ENCODE results near the gene CCDC136.

CCDC136 gene

GRCh38 chr7:128774029-128774689 is 17.6 kb upstream of the CCDC136 start:
- H4K8ac ChIP-seq (ENCODE audit: low read depth, low read length), result no peak overlapping the region
- H3K4me1 ChIP-seq (ENCODE audit: control insufficient read depth in 1 of 2, insufficient read depth in 2 of 2, low read length in 2 of 2), result no peaks in the 10 kb centered on the region
- peaks cover 6% of the 10 kb centered on the region for H3K9me3 ChIP-seq (ENCODE audit: insufficient read depth, low read depth, low read length)
- H3K9ac ChIP-seq (ENCODE audit: low read length), result no peak overlapping the region
- no peaks in the 10 kb centered on the region for H3K79me1 ChIP-seq (ENCODE audit: low read length)
- H3K18ac ChIP-seq (ENCODE audit: low read length), result no peak overlapping the region
- no peak overlapping the region for H4K91ac ChIP-seq (ENCODE audit: low read depth, low read length)
- no peak overlapping the region for H2BK5ac ChIP-seq (ENCODE audit: low read depth, low read length, poor library complexity)
- H2BK12ac ChIP-seq (ENCODE audit: low read length), result no peak overlapping the region
- H2BK120ac ChIP-seq (ENCODE audit: insufficient read depth, low read length, poor library complexity), result no peak overlapping the region
- WGBS (ENCODE audit: extremely low coverage, insufficient coverage, insufficient read length), result no CpG with 5 or more reads among the region's 13 CpGs
- H2AFZ ChIP-seq (ENCODE audit: insufficient read depth, low read length, poor library complexity), result no peak overlapping the region
- no peak overlapping the region for H3K14ac ChIP-seq (ENCODE audit: low read length)
- H3K4ac ChIP-seq (ENCODE audit: low read depth, low read length), result no peak overlapping the region
- no peak overlapping the region for H2AK5ac ChIP-seq (ENCODE audit: low read length)
- no peaks in the 10 kb centered on the region for H3K79me2 ChIP-seq (ENCODE audit: control insufficient read depth, insufficient read depth, low read length, poor library complexity)
- DNase-seq, result no peak
- H3K23ac ChIP-seq (ENCODE audit: low read length), result no peak overlapping the region
- H3K4me2 ChIP-seq (ENCODE audit: low read length), result no peak overlapping the region
- H3K27ac ChIP-seq (ENCODE audit: low read depth, low read length), result no peak overlapping the region
- no peak overlapping the region for H3K4me3 ChIP-seq (ENCODE audit: low read depth, low read length)
- no peak overlapping the region for H4K12ac ChIP-seq (ENCODE audit: low read depth, low read length)
- no peaks in the 10 kb centered on the region for H3K27me3 ChIP-seq (ENCODE audit: insufficient read depth, low read length)
- peaks cover 10 to 34% of the 10 kb centered on the region in 2 experiments for H3K36me3 ChIP-seq (ENCODE audit: control insufficient read depth in 1 of 2, insufficient read depth in 2 of 2, low read length in 2 of 2)

GRCh38 chr7:128774921-128775320 is 16.8 kb upstream of the CCDC136 start:
- no peak for DNase-seq

GRCh38 chr7:128775744-128776474 is 15.9 kb upstream of the CCDC136 start, which contains the start of gene OPN1SW:
Gene OPN1SW, minus strand, starts transcription at chr7:128775794. Its CDS starts 13 bp downstream, at chr7:128775781.
- peak in 1 of 2 donors; percentile 19 for DNase-seq
- H3K9ac ChIP-seq (ENCODE audit: low read length), result no peak within 1 kb of the TSS
- no CpG with 5 or more reads among the region's 4 CpGs for WGBS (ENCODE audit: extremely low coverage, insufficient coverage, insufficient read length)
- no peak within 1 kb of the TSS for H2BK5ac ChIP-seq (ENCODE audit: low read depth, low read length, poor library complexity)
- no peak within 1 kb of the TSS for H3K23ac ChIP-seq (ENCODE audit: low read length)
- H2AK5ac ChIP-seq (ENCODE audit: low read length), result no peak within 1 kb of the TSS
- H3K4me1 ChIP-seq (ENCODE audit: control insufficient read depth in 1 of 2, insufficient read depth in 2 of 2, low read length in 2 of 2), result no peaks in the 10 kb centered on the region
- H3K27ac ChIP-seq (ENCODE audit: low read depth, low read length), result no peak within 1 kb of the TSS
- H2BK120ac ChIP-seq (ENCODE audit: insufficient read depth, low read length, poor library complexity), result no peak within 1 kb of the TSS
- H4K12ac ChIP-seq (ENCODE audit: low read depth, low read length), result no peak within 1 kb of the TSS
- no peak within 1 kb of the TSS for H3K14ac ChIP-seq (ENCODE audit: low read length)
- no peak within 1 kb of the TSS for H3K4me3 ChIP-seq (ENCODE audit: low read depth, low read length)
- no peak within 1 kb of the TSS for H3K4ac ChIP-seq (ENCODE audit: low read depth, low read length)
- H3K79me1 ChIP-seq (ENCODE audit: low read length), result no peaks in the 10 kb centered on the region
- H3K36me3 ChIP-seq (ENCODE audit: control insufficient read depth in 1 of 2, insufficient read depth in 2 of 2, low read length in 2 of 2), result peaks cover 10 to 22% of the 10 kb centered on the region in 2 experiments
- no peak within 1 kb of the TSS for H3K4me2 ChIP-seq (ENCODE audit: low read length)
- no peak within 1 kb of the TSS for H4K91ac ChIP-seq (ENCODE audit: low read depth, low read length)
- no peaks in the 10 kb centered on the region for H3K79me2 ChIP-seq (ENCODE audit: control insufficient read depth, insufficient read depth, low read length, poor library complexity)
- no peak within 1 kb of the TSS for H3K18ac ChIP-seq (ENCODE audit: low read length)
- H3K27me3 ChIP-seq (ENCODE audit: insufficient read depth, low read length), result no peaks in the 10 kb centered on the region
- peaks cover 6% of the 10 kb centered on the region for H3K9me3 ChIP-seq (ENCODE audit: insufficient read depth, low read depth, low read length)
- no peak within 1 kb of the TSS for H2AFZ ChIP-seq (ENCODE audit: insufficient read depth, low read length, poor library complexity)
- H2BK12ac ChIP-seq (ENCODE audit: low read length), result no peak within 1 kb of the TSS
- H4K8ac ChIP-seq (ENCODE audit: low read depth, low read length), result no peak within 1 kb of the TSS

More at GRCh38 chr7:128774921-128775320, 16.8 kb upstream of the CCDC136 start:
- Histone ChIP-seq H3K23ac (ENCODE audit: low read length) (no peak overlapping the region), H3K14ac (ENCODE audit: low read length) (no peak overlapping the region), H3K4me2 (ENCODE audit: low read length) (no peak overlapping the region), H3K4ac (ENCODE audit: low read depth, low read length) (no peak overlapping the region), H2BK12ac (ENCODE audit: low read length) (no peak overlapping the region), H3K9me3 (ENCODE audit: insufficient read depth, low read depth, low read length) (peaks cover 6% of the 10 kb centered on the region), H4K12ac (ENCODE audit: low read depth, low read length) (no peak overlapping the region), H3K36me3 (ENCODE audit: control insufficient read depth in 1 of 2, insufficient read depth in 2 of 2, low read length in 2 of 2) (peaks cover 10 to 28% of the 10 kb centered on the region in 2 experiments), H2AFZ (ENCODE audit: insufficient read depth, low read length, poor library complexity) (no peak overlapping the region), H2AK5ac (ENCODE audit: low read length) (no peak overlapping the region), H3K4me1 (ENCODE audit: control insufficient read depth in 1 of 2, insufficient read depth in 2 of 2, low read length in 2 of 2) (no peaks in the 10 kb centered on the region), H4K8ac (ENCODE audit: low read depth, low read length) (no peak overlapping the region), H3K9ac (ENCODE audit: low read length) (no peak overlapping the region), H3K79me1 (ENCODE audit: low read length) (no peaks in the 10 kb centered on the region), H4K91ac (ENCODE audit: low read depth, low read length) (no peak overlapping the region), H2BK120ac (ENCODE audit: insufficient read depth, low read length, poor library complexity) (no peak overlapping the region), H3K27me3 (ENCODE audit: insufficient read depth, low read length) (no peaks in the 10 kb centered on the region), H3K4me3 (ENCODE audit: low read depth, low read length) (no peak overlapping the region), H2BK5ac (ENCODE audit: low read depth, low read length, poor library complexity) (no peak overlapping the region), H3K18ac (ENCODE audit: low read length) (no peak overlapping the region), H3K79me2 (ENCODE audit: control insufficient read depth, insufficient read depth, low read length, poor library complexity) (no peaks in the 10 kb centered on the region), H3K27ac (ENCODE audit: low read depth, low read length) (no peak overlapping the region)
- WGBS (ENCODE audit: extremely low coverage, insufficient coverage, insufficient read length), result no CpG with 5 or more reads among the region's 7 CpGs

GRCh38 chr7:128777156-128778123 is 14.3 kb upstream of the CCDC136 start:
- Histone ChIP-seq H3K9ac (ENCODE audit: low read length) (no peak overlapping the region), H2AK5ac (ENCODE audit: low read length) (no peak overlapping the region), H3K79me2 (ENCODE audit: control insufficient read depth, insufficient read depth, low read length, poor library complexity) (no peaks in the 10 kb centered on the region), H3K27me3 (ENCODE audit: insufficient read depth, low read length) (no peaks in the 10 kb centered on the region), H4K12ac (ENCODE audit: low read depth, low read length) (no peak overlapping the region), H3K27ac (ENCODE audit: low read depth, low read length) (no peak overlapping the region), H3K4me1 (ENCODE audit: control insufficient read depth in 1 of 2, insufficient read depth in 2 of 2, low read length in 2 of 2) (no peaks in the 10 kb centered on the region), H3K4ac (ENCODE audit: low read depth, low read length) (no peak overlapping the region), H3K79me1 (ENCODE audit: low read length) (no peaks in the 10 kb centered on the region), H2AFZ (ENCODE audit: insufficient read depth, low read length, poor library complexity) (no peak overlapping the region), H4K8ac (ENCODE audit: low read depth, low read length) (no peak overlapping the region), H3K14ac (ENCODE audit: low read length) (no peak overlapping the region), H4K91ac (ENCODE audit: low read depth, low read length) (no peak overlapping the region), H2BK12ac (ENCODE audit: low read length) (no peak overlapping the region), H2BK120ac (ENCODE audit: insufficient read depth, low read length, poor library complexity) (no peak overlapping the region), H3K23ac (ENCODE audit: low read length) (no peak overlapping the region), H3K18ac (ENCODE audit: low read length) (no peak overlapping the region), H3K9me3 (ENCODE audit: insufficient read depth, low read depth, low read length) (peaks cover 6% of the 10 kb centered on the region), H2BK5ac (ENCODE audit: low read depth, low read length, poor library complexity) (no peak overlapping the region), H3K36me3 (ENCODE audit: control insufficient read depth in 1 of 2, insufficient read depth in 2 of 2, low read length in 2 of 2) (peaks cover 10 to 19% of the 10 kb centered on the region in 2 experiments), H3K4me2 (ENCODE audit: low read length) (no peak overlapping the region), H3K4me3 (ENCODE audit: low read depth, low read length) (no peak overlapping the region)
- DNase-seq, result peak in 1 of 2 donors; percentile 23
- WGBS (ENCODE audit: extremely low coverage, insufficient coverage, insufficient read length), result no CpG with 5 or more reads among the region's 5 CpGs

Data from trophoblast cell (in vitro differentiated cells and primary cell).